NCI-H2196 (cell line): ENCODE data around the gene ERG.

Source experiments
- DNase-seq: peaks from one replicate; lab custom pipeline; 2025; ENCODE audit not compliant: unreplicated experiment; lab: John Stamatoyannopoulos, UW

ERG gene

DNA sequence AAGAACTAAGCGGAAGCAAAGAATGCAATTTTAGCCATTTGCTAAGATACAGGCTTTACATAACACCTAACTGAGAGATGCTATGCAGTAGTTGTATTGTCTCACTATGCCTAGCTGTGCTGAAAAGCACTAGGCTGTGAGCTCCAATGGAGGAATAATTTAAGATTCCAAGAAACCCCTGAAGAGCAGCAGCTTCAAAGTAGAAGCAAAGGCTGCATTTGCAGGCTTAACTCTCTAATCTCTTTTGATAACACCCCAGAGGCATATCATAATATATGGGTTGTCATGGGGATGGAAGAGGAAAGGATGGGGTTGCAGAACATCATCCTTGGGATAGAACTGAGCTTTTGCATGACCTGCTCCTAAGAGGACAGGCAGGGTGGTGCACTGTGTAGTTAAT is 102.0 kb downstream of the ERG start:
- DNase-seq: no peak

DNA sequence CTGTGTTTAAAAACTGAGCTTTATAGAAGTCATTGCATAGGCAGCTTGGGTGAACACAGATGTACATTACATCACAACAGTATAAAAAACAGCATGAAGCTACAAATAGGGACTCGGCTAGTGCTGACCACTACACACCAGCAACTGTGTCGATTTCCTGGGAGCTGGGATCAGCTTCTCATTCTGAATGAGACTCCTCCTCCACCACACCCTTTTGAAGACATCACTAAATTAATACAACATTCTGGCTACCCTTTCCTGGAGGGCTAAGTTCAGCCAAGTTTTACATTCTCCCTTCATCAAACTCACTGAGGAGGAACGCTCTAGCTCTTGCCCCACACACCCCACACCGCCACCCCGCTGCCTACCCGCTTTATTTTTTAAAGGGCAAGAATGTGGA is 102.7 kb downstream of the ERG start:
- DNase-seq: no peak

DNA sequence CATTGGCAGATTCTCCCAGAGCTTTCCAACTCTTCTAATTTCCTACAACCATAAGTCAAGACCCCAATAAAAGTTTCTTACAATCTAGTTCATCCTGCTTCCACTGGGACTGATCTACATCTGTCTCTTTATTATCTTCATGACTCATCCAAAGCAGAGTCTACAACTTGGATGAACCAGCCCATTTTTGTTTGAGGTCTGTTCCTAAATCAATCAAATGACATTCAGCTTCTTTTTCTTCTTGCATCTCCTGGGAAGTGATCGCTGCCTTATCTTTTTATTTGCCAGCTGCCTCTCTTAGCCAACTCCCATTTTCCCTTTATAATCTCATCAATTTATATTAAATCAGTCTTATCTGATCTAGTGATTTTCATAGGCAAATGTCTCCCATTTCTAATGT is 105.6 kb downstream of the ERG start:
- DNase-seq: no peak

DNA sequence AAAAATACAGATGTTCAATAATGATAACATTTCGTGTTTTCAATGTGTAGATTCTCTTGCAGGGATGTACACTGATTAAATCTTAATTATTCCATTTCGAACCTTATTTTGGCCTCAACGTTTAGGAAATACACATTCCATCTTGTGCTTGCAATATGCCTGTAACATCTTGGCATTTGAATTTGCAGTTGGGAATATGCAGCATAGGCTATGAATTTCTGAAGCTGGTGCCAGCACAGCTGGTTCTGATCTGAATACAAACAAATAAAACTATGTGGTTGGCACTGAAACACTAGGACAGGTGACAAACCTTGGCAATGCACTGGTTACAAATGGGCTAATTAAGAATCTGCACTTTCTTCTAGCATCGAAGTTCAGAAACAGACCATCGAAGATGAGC is 108.4 kb downstream of the ERG start:
- DNase-seq: no peak

DNA sequence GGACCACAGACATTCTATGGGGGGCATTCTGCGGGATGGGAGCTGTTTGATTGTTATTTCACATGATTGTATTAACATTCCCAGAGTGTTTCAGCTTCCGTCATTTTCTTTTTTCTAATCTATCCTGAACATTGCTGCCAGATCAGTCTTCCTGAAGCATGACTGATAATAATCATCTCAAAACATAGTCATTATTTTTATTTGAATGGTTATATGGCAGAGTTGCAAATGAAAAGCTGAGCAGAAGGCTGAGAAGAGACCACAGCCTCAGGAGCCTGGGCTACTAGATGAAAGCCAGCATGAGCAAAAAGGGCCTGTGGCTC is 109.0 kb downstream of the ERG start:
- no peak for DNase-seq

DNA sequence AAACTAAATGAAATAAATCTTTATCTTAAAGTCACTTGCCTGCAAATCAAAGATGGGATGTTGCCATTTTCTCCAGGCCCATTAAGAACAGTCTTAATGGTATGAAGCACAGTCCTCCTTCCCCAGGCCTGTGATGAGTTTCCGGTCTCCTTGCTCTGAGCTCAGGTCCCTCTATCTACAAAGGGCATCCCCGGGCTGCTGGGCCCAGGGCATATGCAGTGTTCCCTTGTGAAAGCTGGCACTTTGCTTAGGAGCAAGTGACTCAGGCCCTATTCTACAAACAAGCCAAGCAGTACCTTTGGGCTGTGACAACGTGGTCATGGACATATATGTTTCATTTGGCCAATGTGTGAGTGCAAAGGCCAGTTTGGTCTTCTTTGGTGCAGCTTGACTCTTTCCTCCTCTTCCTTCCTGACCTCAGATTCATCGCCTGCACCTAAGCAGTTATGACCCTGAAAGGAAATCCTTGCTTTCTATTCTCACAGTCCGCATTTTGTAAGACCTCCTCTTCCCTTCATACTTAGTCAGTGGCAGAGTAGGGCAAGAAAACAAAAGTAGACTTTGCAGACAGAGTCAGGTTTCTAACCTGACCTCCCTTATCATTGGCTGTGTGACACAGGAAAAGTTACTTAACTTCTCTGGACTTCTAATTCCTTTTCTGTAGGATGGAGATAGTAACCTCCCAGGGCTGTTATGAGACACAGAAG is 109.5 kb downstream of the ERG start:
- DNase-seq: no peak

DNA sequence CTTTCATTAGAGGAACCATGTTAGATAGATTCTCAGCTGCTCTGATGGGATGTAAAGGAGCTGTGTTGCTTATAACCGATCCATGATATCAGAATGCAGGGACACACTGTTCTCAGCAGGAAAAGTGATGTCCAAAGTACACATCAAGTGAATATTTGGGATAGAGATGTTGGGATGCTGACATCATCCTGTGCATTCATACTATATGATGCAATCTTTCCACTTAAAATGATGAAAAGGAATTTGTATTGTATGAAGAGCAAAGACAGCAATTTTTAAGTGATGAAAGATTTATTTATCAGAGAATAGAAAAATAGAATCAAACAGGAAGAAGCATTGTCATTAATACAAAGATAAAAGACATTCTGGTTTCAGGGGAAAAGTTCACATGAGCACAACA is 110.1 kb downstream of the ERG start:
- no peak for DNase-seq

DNA sequence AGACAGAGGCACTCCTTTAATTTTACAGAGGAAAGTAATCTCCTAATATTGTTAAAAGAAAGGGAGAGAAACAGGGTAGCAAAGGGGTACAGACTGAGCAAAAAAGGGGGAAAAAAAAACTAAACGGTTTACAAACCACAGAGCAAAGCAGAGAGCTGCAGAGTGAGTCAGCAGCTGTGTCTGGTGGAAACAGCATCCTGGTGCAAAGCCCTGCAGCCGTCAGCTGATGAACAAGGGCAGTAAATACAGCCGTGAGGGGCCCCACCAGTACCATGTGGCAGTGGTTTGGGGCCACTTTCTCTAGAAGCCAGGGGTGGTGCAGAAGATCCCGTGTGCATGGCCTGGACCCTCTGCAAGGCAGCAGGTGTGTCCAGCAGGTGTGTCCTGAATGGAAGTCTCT is 111.3 kb downstream of the ERG start:
- no peak for DNase-seq

DNA sequence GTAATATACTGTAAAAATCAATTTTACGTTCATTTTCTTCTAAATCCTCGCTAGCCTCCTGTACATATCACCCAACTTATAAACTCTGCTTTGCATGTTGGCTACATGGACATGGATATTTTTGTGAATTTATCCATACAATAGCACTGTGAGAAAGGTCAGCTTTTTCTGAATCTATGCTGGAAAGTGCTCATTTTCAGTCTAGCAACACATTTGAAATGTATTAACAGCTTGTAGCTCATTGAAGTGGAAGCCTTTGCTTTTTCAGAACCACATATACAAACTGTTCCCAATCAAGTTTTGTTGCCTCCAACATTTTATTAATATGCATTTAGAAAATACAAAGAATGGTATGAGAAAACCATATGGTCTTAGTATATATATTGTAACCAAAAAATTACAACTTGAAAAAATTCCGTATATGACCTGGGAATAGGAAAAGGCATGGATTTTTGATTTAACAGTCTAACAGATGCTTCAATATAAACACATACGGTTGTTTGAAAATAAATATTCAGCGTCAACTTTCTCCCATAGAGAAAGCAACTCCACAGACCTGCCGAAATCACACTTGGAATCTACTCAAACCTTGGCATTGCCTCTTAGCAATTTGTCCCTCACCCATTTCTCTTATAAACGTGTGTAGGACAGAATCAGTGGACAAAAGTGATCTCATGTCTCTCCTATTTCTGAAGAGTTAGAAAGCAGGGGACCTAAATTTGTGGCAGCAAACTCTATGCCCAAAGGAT is 112.7 kb downstream of the ERG start:
- no peak for DNase-seq

DNA sequence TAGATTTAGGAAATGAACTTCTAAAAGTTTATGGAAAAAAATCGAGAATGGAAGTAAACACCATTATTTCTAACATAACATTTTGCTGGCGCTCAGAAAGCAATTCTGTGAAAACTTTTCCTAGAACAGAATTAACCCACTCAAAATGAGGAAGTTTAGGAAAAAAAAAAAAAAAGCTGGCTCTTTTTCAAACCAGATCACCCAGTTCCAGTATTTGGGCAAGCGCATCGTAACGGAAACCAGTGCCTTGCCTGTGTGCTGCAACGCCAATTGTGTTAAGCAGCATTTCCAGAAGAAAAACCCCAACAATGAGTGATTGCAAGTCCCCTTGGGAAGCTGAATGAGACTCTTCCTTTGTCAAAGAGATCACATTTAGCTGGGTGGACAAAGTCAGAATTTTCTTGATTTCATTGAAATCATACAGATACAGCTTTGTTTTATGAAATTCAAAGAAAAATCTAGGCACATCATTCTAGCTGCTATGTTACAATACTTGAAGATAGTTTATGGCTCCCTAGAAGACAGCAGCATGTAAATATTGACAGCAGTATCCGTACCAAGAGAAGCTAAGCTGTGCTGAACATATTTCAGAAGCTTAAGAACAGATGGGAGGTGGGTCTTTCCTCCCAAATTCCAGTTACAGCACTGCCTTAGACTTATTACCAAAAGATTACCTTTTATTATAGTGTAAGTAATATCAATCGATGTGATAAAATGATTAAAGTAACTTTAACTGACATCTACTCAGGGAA is 113.4 kb downstream of the ERG start:
- no peak for DNase-seq

DNA sequence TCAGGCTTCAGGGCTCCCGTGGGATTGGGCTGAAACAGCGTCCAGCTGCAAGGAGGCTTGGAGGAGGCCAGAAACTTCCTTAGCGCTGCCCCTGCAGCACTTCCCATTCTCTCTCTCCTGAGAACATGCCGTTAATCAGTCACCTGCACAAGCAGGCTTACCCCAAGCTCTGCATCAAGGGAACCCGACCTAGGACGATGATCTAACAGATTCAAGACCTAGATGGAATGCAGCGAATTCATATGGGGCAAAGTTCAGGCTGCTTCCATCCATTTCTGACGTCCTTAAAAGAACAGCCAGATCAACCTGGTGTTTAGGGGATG is 114.1 kb downstream of the ERG start:
- DNase-seq: no peak

DNA sequence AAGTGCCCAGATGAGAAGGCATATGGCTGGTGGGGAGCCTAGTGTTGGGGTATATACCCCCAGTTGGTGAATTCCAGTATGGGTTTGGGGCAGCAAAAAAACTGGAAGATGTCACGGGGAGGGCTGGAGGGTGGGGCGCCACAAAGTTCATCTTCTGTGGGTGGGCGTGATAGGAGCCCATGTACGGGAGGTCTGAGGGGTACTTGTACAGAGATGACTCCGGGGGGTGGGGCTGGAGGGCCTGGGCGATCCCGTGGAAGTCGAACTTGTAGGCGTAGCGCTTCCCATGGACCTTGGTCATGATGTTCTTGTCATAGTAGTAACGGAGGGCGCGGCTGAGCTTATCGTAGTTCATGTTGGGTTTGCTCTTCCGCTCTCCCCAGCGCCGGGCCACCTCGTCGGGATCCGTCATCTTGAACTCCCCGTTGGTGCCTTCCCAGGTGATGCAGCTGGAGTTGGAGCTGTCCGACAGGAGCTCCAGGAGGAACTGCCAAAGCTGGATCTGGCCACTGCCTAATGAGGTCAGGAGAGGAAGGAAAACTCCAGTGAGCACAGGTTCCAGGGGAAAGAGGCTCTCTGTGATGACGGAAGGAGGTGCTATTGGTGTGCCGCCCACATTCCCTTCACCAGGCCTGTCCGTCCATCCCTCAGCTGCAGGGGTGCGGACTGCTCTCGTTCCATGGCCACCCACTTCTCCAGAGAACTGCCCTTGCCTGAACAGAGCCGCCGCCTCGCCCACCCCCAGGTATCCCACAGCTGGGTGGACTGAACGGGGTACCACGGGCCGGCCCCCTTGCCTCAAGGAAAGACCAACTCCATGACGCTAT is 114.7 kb downstream of the ERG start:
- DNase-seq: no peak

DNA sequence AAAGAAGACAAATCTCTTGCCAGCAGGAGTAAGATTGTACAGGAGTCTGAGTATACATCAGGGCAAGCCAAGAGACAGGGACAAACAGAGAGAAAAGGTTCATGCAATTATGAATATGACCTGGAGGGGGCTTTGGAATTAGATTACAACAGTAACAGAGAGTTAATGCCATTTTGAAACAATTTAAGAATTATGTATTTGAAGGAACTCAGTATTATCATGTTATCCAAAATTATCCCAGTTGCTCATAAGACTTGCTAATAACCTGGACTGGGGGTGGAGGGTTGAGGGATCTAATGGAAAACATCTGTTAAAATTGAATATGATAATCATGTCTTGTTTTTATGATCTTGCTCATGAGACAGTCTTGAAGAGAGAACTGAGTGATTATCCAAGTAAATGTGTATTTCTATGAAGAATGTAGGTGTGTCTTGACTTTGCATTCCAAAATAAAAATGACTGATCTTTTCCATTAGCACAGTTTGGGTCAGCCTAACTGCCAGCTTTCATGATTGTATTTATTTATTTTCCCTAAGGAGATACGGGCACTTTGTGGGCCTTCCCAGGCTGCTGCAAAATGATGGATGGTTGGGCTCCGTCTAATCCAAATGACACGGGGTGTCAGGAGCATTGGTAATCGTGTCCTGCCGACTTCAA is 117.7 kb downstream of the ERG start:
- no peak for DNase-seq

DNA sequence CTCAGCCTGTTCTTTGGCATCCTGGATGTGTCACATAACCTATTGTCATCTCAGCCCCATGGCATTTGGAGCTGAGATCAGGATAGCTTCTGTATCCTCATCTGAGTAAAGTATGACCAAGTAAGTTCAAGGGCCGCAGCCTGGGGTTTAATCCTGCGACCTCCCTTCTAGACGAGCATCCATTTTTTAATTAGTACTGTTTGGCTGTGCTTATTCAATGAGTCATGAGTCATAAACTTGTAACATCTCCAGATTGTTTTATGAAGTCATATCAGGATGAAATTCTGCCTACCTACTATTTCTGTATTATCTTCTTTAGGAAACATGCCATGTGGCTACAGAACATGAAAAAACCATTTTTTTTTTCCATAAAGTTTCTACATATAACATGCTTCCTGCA is 119.1 kb downstream of the ERG start:
- DNase-seq: no peak

DNA sequence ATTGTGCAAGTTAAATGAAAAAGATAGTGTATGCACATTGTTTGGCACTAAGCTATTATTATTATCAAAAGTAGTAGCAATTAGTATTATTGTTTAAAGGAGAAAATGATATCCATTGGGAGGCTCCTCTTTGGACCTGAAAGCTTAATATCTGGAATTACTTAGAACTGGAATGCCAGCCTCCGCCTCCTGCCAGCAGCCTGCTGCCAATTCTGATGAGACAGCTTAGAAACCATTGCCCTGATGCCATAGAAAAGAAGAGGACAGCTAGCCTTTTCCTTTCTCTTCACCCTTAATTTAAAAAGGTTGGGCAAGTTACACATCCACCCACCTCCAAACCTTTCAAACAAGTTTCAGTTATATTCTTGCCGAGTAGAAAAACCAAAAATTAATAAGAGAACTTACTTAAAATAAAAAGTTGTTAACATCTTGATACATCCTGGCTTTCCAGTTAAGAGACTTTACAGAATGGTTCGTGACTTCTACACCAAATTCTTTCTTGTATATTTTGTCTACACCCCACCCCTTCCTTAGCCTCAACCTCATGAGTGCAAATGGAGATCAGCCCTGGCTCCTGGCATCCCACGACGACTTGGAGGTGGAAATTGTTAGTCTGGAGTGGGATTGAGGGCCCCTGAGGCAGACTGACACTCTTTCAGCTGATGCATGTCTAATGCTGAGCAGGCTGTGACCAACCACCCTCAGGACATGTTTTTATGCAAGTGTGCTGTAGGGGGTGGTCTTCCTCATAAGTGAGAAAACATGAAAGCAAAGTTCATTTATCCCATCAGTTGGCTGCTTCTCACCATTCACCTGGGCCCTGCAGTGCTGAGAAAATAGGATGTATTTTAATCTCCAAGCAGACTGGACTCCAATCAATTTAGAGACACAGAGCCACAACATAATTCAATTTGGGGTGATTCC is 120.8 kb downstream of the ERG start:
- no peak for DNase-seq

DNA sequence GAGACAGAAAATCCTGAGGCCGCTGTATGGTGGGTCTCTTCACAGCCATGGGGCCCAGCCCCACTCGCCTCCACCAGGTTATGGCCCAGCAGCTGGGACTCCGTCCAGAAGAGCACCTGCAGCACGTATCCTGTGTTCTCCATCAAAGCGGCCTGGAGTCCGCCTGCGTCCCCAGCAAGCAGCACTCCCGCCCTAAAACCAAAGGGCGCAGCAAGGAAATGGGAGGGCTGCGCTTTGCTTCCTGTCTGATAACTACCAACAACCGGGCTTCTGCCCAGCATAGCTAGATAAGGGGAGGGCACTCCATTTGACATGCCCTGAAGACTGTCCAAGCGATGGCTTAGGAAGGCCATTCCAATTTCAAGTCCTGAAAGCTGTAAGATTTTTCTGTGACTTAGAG is 121.6 kb downstream of the ERG start:
- no peak for DNase-seq

DNA sequence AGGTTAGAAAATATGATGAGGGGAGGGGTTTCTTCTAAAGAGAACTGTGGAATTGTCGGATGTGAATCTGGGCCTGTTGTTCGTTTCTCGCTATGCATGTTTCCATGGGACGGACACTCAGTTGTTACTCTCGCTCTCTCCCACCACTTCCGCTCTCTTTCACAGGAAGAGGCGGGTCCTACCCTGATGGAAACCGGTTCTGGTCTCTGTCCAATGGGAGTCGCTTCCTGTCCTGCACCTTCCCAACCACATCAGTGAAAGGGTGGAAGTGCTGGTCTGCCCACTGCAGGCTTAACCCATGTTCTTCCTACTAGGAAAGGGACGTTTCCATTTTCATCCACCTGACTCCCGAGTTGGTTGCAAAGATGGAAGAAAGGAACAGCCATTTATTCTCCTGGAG is 122.0 kb downstream of the ERG start:
- DNase-seq: no peak

DNA sequence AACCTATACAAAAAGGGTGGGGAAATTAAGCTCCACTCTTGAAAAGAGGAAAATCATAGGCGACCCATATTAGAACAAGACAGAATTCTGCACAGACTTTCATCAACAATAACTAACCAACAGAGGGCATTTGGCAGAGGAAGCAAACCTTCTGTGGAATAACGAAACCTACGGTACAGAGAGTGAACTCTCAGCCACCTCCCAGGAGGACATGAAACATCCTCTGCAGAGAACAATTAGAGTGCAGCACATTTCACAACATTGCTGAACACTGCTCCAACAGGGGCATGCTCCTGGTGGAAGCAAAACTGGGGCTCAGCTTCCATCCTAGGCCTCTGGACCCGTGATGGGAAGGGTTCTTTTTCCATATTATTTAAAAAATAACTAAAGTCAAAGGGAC is 130.6 kb downstream of the ERG start:
- no peak for DNase-seq

DNA sequence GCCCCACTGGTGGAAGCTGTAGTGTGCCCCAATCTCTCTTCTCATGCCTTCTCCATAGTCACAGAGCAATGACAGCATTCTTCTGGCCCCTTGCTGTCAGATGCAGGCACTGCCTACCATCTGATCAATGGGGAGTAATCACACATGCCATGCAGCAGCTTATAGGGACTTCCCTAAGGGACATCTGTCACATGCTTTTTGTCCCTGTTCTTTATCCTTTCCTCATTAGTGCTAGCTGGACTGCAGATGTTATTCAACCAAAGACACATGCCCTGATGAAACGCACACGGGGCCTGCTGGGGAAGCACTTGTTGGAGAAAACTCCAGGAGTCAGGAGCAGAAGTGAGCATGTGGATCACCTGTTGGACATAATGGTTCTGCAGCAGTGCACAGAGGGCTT is 132.8 kb downstream of the ERG start:
- DNase-seq: no peak

DNA sequence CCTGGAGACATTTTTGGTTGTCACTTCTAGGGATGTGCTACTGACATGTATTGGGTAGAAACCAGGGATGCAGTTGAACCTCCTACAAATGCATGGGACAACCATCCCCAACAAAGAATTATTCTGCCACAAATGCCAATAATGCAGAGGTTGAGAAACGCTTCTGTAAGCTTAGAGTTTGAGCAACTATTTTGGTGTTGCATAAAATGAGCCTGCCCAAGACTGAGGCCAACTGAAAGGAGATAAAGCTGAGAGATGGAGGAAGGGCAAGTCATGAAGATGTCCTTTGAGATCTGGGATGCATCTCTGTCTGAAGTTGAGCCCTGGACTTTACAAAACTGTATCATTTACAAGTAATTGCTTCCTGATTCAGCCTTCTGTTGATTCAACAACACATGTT is 134.6 kb downstream of the ERG start:
- no peak for DNase-seq
